ENCODE data around the gene BDKRB1.

BDKRB1 gene

DNA sequence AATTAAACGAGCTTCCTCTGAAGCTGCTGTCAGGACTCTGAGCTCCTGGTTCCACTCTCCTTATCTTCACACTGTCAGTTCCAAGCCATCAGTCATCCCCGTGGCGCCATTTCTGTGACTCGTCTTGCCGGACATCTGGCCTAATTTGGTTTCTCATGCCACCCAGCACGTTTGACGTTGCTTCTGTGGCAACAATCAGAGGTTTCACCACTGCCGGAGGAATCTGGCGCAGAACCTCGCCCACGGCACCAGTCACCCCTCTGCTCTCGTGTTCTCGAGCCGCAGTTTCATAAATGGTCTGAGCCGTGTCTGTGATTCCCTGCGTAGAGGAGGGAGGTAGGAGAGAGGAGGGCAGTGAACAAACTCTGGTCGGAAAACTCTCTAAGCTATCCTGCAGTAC is 29.7 kb downstream of the BDKRB1 start:
- no peak for DNase-seq

DNA sequence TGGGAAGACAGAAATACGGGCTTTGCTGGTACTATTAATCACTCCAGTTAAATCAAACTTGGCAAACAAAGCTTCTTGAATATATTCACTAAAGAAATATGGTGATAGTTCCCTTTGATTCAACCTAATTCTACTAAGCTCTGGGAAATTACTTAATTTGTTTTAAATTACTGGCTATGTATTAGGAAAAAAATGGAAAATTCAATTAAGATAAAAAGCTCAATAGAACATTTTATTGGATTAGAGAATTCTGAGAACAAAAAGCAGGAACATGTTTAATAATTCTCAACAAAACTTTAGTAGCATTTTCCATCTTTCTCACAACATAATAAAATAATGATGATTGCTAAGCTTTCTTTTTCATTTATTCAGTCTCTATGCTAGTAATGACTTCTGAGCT is 30.2 kb downstream of the BDKRB1 start:
- no peak for DNase-seq

DNA sequence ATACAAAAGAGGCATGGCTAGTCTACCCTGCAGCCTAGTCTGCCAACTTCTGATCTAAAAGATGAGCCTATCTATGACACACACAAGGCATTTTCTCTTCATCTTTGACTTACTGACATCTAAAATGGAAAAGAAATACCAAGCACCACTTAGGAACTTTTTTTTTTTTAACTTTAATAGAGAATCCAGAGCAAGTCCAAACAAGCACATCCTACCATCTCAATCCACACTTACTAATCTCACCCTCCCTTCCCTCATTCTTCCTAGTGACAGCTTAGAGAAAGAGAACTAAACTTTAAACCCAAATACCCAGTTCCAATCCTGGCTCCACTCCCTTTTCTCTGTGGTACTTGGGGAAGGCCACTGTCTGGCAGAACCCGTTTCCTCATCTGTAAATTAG is 31.8 kb downstream of the BDKRB1 start:
- no peak for DNase-seq

DNA sequence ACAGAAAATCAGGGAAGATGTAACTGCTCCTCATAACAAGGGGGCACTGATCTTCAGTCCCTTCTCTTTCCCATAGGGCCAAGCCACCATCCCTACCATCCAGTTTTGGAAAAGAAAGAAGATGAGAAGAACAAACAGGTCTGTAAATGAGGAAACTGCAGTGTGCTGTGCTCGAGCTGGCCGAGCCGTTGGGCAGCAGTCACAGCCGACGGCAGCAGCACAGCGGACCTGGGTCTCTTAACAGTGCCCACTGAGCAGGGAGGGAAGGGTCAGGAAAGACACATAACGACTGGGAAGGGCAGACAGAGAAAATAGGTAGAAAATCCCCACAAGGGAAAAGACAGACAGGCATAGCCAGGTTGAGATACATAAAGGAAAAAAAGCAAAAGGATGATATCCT is 38.2 kb downstream of the BDKRB1 start:
- DNase-seq = no peak

DNA sequence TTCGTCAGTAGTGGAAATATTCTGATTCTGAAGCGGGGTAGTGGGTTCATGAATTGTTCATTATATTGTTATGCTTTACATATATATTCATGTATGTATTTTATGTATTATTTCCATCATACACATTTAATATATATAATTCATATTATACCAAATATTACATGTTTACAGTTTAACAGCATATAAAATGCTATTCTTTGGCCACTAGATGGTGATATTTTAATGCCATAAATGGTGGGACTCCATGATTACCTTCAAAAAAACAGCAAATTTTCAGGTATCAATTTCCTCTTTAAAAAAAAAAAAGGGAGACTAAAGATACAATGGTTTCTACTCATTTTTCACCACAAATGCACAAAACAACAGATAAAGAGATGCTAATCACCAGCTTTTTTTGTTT is 41.0 kb downstream of the BDKRB1 start:
- DNase-seq = no peak

DNA sequence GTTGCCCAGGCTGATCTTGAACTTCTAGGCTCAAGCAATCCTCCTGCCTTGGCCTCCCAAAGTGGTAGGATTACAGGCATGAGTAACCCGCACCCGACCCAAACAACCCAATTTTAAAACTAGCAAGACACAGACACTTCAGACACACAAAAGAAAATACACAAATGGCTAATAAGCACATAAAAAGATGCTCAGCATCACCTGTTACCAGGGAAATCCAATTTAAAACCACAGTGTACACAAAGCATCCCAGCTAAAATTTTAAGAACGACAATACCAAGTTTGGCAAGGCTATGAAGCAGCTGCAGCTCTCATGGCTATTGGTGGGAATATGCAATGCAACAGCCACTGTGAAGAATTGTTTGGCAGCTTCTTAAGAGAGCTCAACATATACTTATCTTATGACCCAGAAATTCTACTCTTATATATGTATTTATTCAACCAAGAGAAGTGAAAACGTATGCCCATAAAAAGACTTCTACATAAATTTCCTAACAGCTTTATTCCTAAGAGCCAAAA is 42.0 kb downstream of the BDKRB1 start:
- DNase-seq = no peak

DNA sequence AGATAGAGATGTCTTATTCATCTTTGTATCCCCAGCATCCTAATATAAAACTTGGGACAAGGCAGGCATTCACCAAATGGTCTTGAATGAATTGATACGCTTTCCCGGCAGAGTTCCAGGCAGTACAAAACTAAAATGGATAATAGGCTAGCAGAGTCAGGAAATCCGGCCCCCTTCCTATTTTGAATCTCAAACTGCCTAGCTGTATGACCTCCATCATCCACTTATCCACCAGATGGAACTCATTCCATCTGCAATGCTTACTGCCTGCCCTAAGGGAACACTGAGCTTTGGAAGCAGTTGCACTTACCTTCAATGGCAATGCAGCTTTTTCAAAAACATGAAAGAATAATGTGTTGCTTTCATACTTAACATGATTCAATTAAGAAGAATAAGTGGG is 43.4 kb downstream of the BDKRB1 start:
- DNase-seq = no peak

DNA sequence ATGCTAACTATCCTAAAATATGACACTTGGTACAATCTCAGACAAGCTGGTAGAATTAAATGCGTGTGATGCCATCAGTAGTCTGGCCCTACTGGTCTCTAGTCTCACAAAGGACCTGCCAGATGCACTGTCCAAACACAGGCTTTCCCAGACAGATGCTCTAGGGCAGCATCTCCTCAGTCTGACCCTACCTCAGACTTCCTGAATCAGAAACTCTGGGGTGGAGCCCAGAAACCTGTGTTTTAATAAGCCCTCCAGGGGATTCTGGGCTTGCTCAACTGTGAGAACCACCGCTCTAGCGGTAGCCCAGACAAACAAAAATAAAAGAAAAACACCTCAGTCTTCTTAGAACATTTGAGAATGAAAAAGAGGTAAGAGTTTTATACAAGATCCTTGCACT is 48.0 kb downstream of the BDKRB1 start:
- DNase-seq = no peak

DNA sequence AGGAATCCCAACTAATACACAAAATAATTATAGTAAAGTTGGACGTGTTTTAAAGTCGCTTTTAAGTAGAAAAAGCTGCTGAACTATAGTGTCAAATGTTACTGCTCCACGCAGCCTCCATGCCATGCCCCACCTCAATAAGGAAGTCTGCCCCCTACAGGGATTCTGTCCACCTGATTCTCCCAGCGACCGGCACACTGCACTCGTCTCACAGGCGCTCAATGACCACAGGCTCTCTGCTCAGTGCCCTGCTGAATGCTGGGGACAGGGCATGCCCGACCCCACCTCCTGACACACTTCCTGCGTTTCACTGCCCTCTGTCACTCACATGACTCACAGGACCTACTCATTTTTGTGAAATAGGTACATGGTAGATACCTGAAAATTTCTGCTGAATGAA is 48.9 kb downstream of the BDKRB1 start:
- DNase-seq = no peak

DNA sequence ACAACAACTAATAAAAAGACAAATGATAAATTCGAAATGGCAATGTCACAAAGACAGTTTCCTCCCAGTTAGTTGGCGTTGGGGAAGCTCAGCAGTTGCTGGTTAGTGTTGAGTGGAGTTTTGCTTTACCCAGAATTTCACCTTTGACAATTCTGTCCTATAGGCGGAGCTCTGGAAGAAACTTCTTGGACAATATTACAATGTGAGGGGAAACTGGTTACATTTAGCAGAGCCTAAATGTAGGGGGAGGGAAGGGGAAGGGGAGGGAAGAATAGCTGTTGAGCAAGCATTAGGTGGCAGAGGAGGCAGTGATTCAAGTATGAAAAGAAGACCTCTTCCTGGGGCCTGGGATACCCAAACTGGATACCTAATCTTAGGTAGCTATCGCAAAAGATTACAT is 51.4 kb downstream of the BDKRB1 start:
- DNase-seq = no peak

DNA sequence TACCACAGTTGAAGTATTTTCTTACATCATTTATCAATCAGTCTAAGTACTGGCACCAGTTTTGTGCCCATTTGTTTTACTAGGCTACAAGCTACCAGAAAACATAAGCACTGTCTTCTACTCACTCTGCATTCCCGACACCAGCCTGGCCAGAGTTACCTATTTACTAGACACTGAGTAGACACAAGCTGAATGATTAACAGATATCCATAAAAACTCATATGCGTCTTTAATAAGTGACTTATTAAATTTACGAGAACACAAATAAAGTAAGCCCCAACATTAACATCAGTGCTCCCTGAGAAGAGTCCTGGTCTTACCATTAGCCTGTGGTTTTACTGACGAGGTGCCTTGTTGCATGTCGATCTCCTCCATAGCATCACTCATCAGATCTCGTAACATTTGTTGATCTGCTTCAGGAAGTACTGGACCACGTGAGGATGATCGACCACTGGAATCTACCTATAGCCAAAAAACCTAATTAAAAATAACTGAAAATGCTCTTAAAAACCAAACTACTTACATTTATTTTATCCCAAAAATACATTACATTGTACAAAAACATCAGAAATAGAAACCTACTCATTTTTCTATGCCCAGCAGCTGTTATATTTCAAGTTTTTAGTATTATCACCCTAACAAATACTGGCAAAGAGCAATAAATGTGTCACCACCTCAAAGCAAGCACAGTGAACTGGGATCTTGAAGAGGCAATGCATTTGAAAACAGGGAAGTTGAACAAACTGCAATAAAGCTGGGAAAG is 53.3 kb downstream of the BDKRB1 start:
- no peak for DNase-seq

DNA sequence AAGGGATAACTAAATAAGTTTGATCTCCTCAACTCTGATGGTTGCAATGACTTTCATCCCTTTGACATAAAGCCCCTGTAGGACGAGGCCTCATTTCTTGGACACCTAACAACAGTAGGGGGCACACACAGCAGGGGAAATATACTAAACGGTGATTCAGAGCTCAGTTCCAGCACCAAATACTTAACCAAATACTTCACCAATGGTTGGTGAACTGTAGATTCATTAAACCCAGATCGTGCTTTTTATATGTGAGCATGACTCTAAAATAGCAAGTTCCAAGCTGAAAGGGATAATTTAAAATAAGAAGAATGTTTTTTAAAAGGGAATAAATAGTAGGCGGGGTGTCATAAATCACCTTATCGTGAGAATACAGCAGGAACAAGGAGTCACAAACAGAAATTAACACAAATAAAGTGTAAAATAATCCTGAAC is 53.9 kb downstream of the BDKRB1 start:
- DNase-seq = no peak

DNA sequence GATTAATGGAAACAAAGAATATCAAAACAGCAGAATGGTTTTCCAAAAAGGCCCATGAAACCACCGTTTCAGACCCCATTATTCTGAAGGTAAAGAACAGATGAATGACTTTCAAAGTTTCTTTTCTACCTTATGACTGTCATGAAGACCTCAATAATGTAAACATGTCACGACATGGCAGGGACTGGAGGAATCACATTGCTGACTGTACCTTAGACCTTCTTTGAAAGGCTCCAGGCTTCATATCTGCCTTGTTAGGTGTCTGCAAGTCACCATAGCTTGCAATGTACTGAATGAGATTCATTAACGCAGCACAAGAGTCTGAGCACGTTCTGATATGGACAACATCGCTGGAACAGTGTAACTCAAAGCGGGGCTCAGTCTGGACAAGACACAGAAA is 54.9 kb downstream of the BDKRB1 start:
- DNase-seq = no peak

Data from SHP77 treated with DMSO at 0.1 percent for 48 hours (cell line).